Stimulated activated CD8-positive, alpha-beta memory T cell treated with anti-CD3 and anti-CD28 coated beads, Interleukin-4, amount 100 ng/mL, for 4 hours (primary cell): ENCODE measurements around the gene RPL10L.

Experiments used
- DNase-seq, 2 donors: peaks; one replicate each; pipeline ENCODE4 v3.0.0-alpha.2; 2020; ENCODE audit warnings: low read depth in 2 of 2, low spot score in 1 of 2

Gene RPL10L

DNA sequence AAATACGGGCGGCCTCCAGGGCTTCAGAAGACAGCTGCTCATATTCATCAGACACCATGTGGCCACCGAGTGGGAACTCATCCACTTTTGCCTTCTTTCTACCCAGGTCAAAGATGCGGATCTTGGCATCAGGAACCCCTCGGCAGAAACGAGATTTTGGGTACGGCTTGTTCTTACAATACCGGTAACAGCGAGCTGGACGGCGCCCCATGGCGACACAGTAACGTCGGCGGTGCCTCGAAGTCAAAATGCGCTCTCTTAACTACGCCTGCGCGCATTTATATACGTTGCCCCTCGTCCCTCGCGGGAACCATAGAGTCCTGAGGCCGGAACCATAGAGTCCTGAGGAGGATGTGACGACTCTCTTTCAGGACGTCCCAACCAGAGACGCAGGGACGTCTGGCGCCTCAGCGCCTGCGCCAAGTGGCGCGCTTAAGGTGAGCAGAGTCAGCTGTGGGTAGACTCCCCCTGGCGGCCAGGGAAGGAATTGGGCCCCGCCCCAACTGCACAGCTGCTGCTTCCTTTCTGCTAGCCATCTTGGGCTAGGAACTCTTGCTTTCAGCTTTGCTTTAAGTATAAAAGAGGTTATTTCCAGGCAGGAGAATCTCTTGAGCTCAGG lies at the start of gene RPL10L:
Gene RPL10L, minus strand, starts transcription at position 256 of the 619 bp plus-strand sequence. Its CDS starts 45 bp downstream, at position 211.
- no peak for DNase-seq

DNA sequence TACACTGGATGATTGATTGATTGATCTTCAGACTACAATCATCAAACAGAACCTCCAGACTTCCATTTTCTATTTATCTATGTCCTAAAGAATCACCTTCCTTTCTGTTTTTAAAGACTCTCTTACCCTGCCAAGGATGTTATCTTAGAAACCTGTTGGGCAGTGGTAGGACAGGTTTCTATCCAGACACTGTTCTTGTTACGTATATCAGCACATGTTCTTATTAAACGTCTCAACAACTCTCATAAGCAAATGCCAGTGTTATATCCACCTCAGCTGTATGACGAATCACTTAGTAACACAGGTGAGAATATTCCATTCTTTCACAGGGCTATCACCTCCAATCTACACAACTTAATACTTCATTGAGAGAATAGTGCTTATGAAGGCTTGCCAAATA lies 40.2 kb upstream of the RPL10L start:
- DNase-seq, result no peak

DNA sequence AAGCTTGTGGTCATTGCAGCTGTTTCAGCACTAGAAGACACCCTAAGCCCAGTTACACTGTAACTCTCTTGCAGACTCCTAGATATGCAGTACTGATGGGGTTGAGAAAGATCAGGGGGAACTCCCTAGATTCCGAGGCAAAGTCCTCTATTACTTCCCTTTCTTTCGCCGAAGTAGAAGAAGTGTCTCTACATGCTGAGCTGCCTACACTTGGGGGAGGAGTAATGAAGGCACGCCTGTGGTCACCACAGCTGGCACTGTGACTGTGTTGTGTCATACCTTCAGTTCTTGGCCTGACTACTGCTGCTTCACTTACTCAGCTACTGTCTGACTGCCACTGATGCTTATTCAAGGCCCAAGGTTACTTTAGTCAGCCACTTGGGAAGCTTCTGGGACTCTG lies 35.1 kb upstream of the RPL10L start:
- DNase-seq, result no peak

DNA sequence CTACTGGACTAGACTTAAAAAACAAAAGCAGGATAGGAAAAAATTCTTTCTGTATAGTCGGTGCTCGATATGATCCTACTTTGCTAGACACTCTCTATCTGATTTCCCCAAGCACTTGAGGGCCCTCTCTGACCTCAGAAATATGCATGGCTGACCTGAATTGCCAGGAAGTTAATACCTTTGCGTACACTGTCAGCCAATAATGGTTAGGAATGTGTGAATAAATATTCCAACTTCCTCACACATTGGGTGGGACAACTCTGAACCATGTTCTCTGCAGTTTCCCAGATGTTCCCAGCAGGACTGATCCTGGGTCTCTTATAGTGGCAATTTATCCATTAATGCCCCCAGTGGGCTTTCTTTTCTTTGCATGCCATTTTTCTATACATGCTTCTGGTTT lies 20.5 kb upstream of the RPL10L start:
- no peak for DNase-seq

DNA sequence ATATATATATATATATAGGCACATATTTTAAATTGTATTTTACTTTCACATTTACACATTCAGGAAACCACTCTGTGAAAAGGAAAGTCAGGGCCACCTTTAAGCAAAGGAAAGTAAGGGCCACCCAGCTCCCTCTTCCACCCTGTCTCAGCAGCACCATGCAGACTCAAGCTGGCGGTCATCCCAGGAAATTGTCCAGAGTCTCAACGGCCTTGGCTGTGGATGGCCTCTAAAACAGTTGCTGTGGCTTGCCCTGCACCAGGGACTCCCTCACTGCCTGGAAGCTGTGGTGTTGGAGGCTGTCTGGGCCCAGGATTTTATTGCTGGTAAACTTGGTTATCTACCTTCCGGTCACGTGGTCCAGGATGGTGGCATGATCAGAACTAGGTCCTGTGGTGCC lies 11.8 kb upstream of the RPL10L start:
- no peak for DNase-seq

DNA sequence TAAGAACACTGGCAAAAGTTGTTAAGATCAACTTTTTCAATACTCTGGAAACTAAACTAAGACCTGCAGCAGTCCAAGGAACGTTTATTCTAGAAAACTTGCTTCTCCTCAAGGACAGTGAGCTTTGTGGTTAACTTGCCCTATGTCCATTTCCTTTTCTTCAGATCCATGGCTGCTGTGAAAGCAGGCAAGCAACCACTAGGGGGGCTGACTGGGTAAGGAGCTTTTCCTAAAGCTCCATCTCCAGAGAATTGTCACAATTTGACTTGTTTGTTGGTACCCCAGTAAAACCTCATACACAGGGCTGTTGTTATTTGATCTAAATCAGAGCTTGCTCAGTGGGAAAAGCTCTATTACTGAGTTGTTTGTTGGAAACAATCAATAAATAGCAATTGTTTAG lies 10.1 kb upstream of the RPL10L start:
- DNase-seq, result no peak

DNA sequence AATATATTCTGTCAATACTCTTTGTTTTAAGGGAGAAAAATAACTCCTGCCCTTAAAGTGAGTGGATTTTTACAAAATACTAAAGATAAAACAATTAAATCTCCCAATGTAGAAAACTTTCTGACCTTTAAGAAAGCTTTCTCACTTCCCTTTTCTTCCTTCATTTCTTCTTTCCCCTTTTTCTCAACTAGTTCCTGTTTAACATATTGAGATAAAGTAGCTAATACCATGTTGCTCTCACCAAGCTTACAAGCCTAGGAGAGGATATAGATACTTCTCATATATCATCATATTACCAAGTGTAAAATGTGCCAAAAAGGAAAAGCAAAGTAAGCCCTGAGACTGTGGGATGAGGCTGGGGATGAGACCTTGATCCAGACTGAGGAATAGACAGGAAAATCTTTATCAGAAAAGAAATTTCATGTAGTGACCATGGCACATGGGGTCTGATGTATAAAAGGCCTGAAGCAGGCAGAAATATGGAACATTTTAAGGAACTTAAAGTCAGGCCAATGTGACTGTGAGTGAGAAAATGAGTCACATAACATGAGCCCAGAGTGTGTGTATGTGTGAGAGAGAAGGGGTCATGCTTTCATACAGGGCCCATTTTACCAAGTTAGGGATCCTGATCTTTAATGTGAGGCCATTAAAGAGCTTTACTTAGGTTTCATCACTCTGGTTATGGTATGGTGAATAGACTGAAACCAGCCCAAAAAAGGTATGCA lies 1.6 kb upstream of the RPL10L start:
- DNase-seq, result no peak

DNA sequence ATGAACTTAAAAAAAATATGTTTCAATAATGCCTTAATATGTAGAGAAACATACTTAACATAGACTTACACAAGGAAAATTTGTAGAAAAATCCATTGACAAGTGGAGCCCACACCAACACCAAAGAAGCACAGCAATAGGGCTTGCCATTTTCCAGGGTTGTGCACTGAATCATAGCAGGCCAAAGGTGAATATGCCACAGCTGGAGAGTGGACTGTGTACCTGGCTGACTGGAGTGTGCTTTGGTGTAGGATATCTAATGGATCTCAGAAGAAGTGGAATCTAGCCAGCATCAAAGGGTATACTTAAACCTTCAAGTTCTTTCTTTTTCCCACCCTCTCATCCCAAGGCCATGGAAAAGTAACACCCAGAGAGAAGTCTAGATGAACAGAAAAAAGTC lies 4.8 kb downstream of the RPL10L start:
- no peak for DNase-seq

DNA sequence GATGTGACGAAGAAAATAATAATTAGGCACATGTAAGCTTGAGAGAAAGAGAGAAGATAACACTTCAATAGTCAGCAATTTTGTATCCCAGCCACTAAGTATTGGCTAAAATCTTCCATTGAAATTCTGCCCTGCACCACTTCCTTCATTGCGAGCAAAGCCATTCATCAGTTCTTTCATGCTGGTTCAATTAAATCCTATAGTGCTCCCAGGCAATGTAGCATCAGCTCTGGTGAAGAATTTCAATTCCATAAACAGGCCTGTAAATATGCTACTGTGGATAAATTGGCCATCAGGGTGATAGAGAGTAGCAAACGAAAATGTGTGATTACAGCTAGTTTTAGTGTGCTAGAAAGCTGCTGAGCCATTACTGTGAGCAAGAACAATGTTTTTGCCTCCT lies 24.7 kb downstream of the RPL10L start:
- no peak for DNase-seq
